Aorta (tissue), 5 donors: ENCODE data around the gene CHERP. TPM values are rescaled to one million over a fixed set of nuclear protein-coding genes. Genes with fewer than 3 reads are reported as not detected.

Experiments used
- ATAC-seq: fragments of 200-7000 bp; cut with Tn5 transposase; one replicate; pipeline ENCODE4 v1.9.1; 2022; ENCODE audit warnings: moderate library complexity; ENCODE audit not compliant: low FRiP score
- DNase-seq, 2 donors: peaks; one replicate each; pipeline ENCODE4 v3.0.0-alpha.2; 2020
- H3K27ac ChIP-seq, 2 donors: one replicate each; pipeline ENCODE4 v1.5.1; 2013; ENCODE audit warnings: low read length in 2 of 2, mild to moderate bottlenecking in 2 of 2, moderate library complexity in 2 of 2, control low read depth in 1 of 2, inconsistent platforms in 1 of 2, low read depth in 1 of 2
- H3K27me3 ChIP-seq, 2 donors: one replicate each; pipeline ENCODE4 v1.6.1; 2013; ENCODE audit warnings: control low read depth in 1 of 2, low read length in 1 of 2, mild to moderate bottlenecking in 1 of 2, moderate library complexity in 1 of 2; ENCODE audit not compliant: insufficient read depth in 2 of 2, control insufficient read depth in 1 of 2
- H3K36me3 ChIP-seq, 2 donors: one replicate each; pipeline ENCODE4 v1.6.1; 2013; ENCODE audit warnings: control low read depth in 1 of 2, low read length in 1 of 2, mild to moderate bottlenecking in 1 of 2; ENCODE audit not compliant: insufficient read depth in 2 of 2, control insufficient read depth in 1 of 2
- H3K4me1 ChIP-seq, 2 donors: one replicate each; pipeline ENCODE4 v1.6.1; 2013; ENCODE audit warnings: low read length in 2 of 2, control low read depth in 1 of 2, mild to moderate bottlenecking in 1 of 2, moderate library complexity in 1 of 2; ENCODE audit not compliant: insufficient read depth in 2 of 2, control insufficient read depth in 1 of 2
- H3K4me3 ChIP-seq, 2 donors: one replicate each; pipeline ENCODE4 v1.5.1; 2013; ENCODE audit warnings: low read length in 2 of 2, control low read depth in 1 of 2, mild to moderate bottlenecking in 1 of 2
- H3K9me3 ChIP-seq: one replicate; pipeline ENCODE4 v1.6.1; 2013; ENCODE audit warnings: mild to moderate bottlenecking, low read length; ENCODE audit not compliant: control insufficient read depth
- WGBS, 2 donors: extraction: QIAGEN DNeasy Blood & Tissue Kit; methylation state at CpG; one replicate each; pipeline ENCODE4 v1.1.7; 2013; 5-methylcytosine and 5-hydroxymethylcytosine counted together
- intact Hi-C, 2 donors: fragments of 100-400 bp; cut with DNase I; formaldehyde crosslinking; loops; one replicate each; pipeline versions ENCODE4 v1.14.2 to v1.15.0; 2022
- polyA plus RNA-seq, 2 donors: library from polyadenylated mRNA; stranded (reverse); fragments of 200-250 nt; gene quantifications; one replicate each; pipeline ENCODE4 v1.2.3, GENCODE V29; 2013
- total RNA-seq, 2 donors: library from RNA; stranded (reverse); fragmentation: NEBNext Ultra II Directional; extraction: Animal tissue kit (Norgen Biotek cat#: 25700); gene quantifications; one replicate each; pipeline ENCODE4 v1.2.1, GENCODE V29; 2021
- donor health status: healthy with polysubstance abuse.
- donor health status: Bipolar disorder and iron deficiency.
- donor health status: DM: no; HTN: no; CAD: no.
- donor health status: DM: no; HTN: no; CAD: no.
- donor health status: DM: yes; HTN: yes; CAD: no.

The CHERP gene
- total and polyA plus RNA-seq, 4 donors: 5.5 to 36.6 (median 24.9) TPM

- no peaks in the 10 kb centered on the region for H3K27me3 ChIP-seq
- ATAC-seq (no peak), DNase-seq (no peak)
- H3K9me3 ChIP-seq: no peaks in the 10 kb centered on the region
- intact Hi-C loops: loop anchor here in 1 of 2 donors (1.0 kb wide), 1 partner anchor 28 kb away; no protein-coding TSS in a partner anchor
- no peaks in the 10 kb centered on the region for H3K36me3 ChIP-seq
- H3K4me3 ChIP-seq: peak overlapping the region; percentile 61 to 80
- no peaks in the 10 kb centered on the region for H3K4me1 ChIP-seq
- 16 to 19% methylated on average over 6 of the region's 6 CpGs for WGBS, 2 donors
- no peak overlapping the region for H3K27ac ChIP-seq
Observed at GRCh38 chr19:16571283-16571682, 29.0 kb upstream of the CHERP start.

GRCh38 chr19:16569609-16570320 lies 27.5 kb upstream of the CHERP start:
- H3K4me3 ChIP-seq: no peak overlapping the region
- H3K36me3 ChIP-seq: no peaks in the 10 kb centered on the region
- H3K9me3 ChIP-seq: no peaks in the 10 kb centered on the region
- no peaks in the 10 kb centered on the region for H3K4me1 ChIP-seq
- intact Hi-C loops: no loop called here
- no peak for DNase-seq
- no peak overlapping the region for H3K27ac ChIP-seq
- WGBS, 2 donors: 85 to 86% methylated on average over 17 of the region's 17 CpGs
- no peaks in the 10 kb centered on the region for H3K27me3 ChIP-seq
- ATAC-seq: no peak

GRCh38 chr19:16566702-16567101 lies 24.5 kb upstream of the CHERP start:
- WGBS, 2 donors: 92 to 93% methylated on average over 5 of the region's 5 CpGs
- DNase-seq: no peak

GRCh38 chr19:16566161-16566560 lies 23.9 kb upstream of the CHERP start:
- H3K4me1 ChIP-seq: no peaks in the 10 kb centered on the region
- ATAC-seq: no peak
- no peak overlapping the region for H3K4me3 ChIP-seq
- intact Hi-C loops: no loop called here
- no peaks in the 10 kb centered on the region for H3K9me3 ChIP-seq
- peaks cover 0 to 3% of the 10 kb centered on the region in 2 donors for H3K36me3 ChIP-seq
- DNase-seq: no peak
- no peak overlapping the region for H3K27ac ChIP-seq
- WGBS, 2 donors: 92 to 93% methylated on average over 10 of the region's 10 CpGs
- H3K27me3 ChIP-seq: no peaks in the 10 kb centered on the region

More at GRCh38 chr19:16566702-16567101, 24.5 kb upstream of the CHERP start:
- Histone ChIP-seq H3K27me3 (no peaks in the 10 kb centered on the region), H3K4me1 (no peaks in the 10 kb centered on the region), H3K36me3 (peaks cover 0 to 3% of the 10 kb centered on the region in 2 donors), H3K9me3 (no peaks in the 10 kb centered on the region), H3K4me3 (no peak overlapping the region), H3K27ac (no peak overlapping the region)
- intact Hi-C loops: no loop called here
- ATAC-seq: no peak

- H3K27me3 ChIP-seq: no peaks in the 10 kb centered on the region
- H3K9me3 ChIP-seq: no peaks in the 10 kb centered on the region
- no peaks in the 10 kb centered on the region for H3K4me1 ChIP-seq
- H3K27ac ChIP-seq: no peak overlapping the region
- intact Hi-C loops: no loop called here
- H3K36me3 ChIP-seq: peaks cover 2 to 3% of the 10 kb centered on the region in 2 donors
- DNase-seq (no peak), ATAC-seq (no peak)
- H3K4me3 ChIP-seq: no peak overlapping the region
- WGBS, 2 donors: 81 to 82% methylated on average over 7 of the region's 7 CpGs
Observed at GRCh38 chr19:16564842-16565241, 22.6 kb upstream of the CHERP start.

- intact Hi-C loops: no loop called here
- Histone ChIP-seq H3K27me3 (no peaks in the 10 kb centered on the region), H3K9me3 (no peaks in the 10 kb centered on the region), H3K4me1 (no peaks in the 10 kb centered on the region), H3K27ac (no peak overlapping the region), H3K36me3 (peaks cover 2 to 3% of the 10 kb centered on the region in 2 donors), H3K4me3 (no peak overlapping the region)
- no peak for ATAC-seq
- 88 to 90% methylated on average over 6 of the region's 6 CpGs for WGBS, 2 donors
- no peak for DNase-seq
Observed at GRCh38 chr19:16562608-16563025, 20.4 kb upstream of the CHERP start.

- Histone ChIP-seq H3K27me3 (no peaks in the 10 kb centered on the region), H3K4me3 (no peak overlapping the region), H3K4me1 (no peaks in the 10 kb centered on the region), H3K27ac (no peak overlapping the region), H3K36me3 (peaks cover 2 to 3% of the 10 kb centered on the region in 2 donors), H3K9me3 (no peaks in the 10 kb centered on the region)
- whole genome bisulfite sequencing, 2 donors: 80 to 84% methylated on average over 8 of the region's 8 CpGs
- intact Hi-C loops: no loop called here
- no peak for ATAC-seq
- DNase-seq: no peak
Observed at GRCh38 chr19:16561382-16561781, 19.1 kb upstream of the CHERP start.

GRCh38 chr19:16559780-16560276 lies 17.6 kb upstream of the CHERP start:
- Histone ChIP-seq H3K4me3 (no peak overlapping the region), H3K4me1 (no peaks in the 10 kb centered on the region), H3K27ac (no peak overlapping the region), H3K27me3 (no peaks in the 10 kb centered on the region), H3K9me3 (no peaks in the 10 kb centered on the region), H3K36me3 (peaks cover 2 to 3% of the 10 kb centered on the region in 2 donors)
- ATAC-seq: no peak
- intact Hi-C loops: no loop called here
- WGBS, 2 donors: 86 to 89% methylated on average over 10 of the region's 10 CpGs
- no peak for DNase-seq

- no peaks in the 10 kb centered on the region for H3K27me3 ChIP-seq
- H3K4me1 ChIP-seq: no peaks in the 10 kb centered on the region
- intact Hi-C loops: no loop called here
- 91 to 95% methylated on average over 8 of the region's 8 CpGs for WGBS, 2 donors
- no peak overlapping the region for H3K27ac ChIP-seq
- no peaks in the 10 kb centered on the region for H3K9me3 ChIP-seq
- peaks cover 0 to 4% of the 10 kb centered on the region in 2 donors for H3K36me3 ChIP-seq
- no peak for ATAC-seq
- H3K4me3 ChIP-seq: no peak overlapping the region
- DNase-seq: no peak
Observed at GRCh38 chr19:16554776-16555175, 12.5 kb upstream of the CHERP start.
